Cardiac fibroblast (primary cell): ENCODE results near the gene MAGI1.

Experiments
- DNase-seq, 2 donors: peaks; one replicate each; pipeline versions ENCODE4 v3.0.0 to v3.0.0-alpha.2; 2010; ENCODE audit warnings: low read depth in 2 of 2
- H3K4me3 ChIP-seq, 2 donors: replicated peaks in 1 of 2; 1 replicate in 1 of 2; 2 replicates in 1 of 2; pipeline ENCODE4 v1.5.1; 2011; ENCODE audit warnings: low read depth in 2 of 2, low read length in 2 of 2, mild to moderate bottlenecking in 2 of 2, moderate library complexity in 1 of 2
- TF ChIP-seq, protein P1 (sequence below): IDR thresholded peaks from one replicate; pipeline ENCODE4 v1.5.1; 2011; ENCODE audit warnings: low read depth, mild to moderate bottlenecking, low read length, inconsistent platforms

MAGI1 gene

DNA sequence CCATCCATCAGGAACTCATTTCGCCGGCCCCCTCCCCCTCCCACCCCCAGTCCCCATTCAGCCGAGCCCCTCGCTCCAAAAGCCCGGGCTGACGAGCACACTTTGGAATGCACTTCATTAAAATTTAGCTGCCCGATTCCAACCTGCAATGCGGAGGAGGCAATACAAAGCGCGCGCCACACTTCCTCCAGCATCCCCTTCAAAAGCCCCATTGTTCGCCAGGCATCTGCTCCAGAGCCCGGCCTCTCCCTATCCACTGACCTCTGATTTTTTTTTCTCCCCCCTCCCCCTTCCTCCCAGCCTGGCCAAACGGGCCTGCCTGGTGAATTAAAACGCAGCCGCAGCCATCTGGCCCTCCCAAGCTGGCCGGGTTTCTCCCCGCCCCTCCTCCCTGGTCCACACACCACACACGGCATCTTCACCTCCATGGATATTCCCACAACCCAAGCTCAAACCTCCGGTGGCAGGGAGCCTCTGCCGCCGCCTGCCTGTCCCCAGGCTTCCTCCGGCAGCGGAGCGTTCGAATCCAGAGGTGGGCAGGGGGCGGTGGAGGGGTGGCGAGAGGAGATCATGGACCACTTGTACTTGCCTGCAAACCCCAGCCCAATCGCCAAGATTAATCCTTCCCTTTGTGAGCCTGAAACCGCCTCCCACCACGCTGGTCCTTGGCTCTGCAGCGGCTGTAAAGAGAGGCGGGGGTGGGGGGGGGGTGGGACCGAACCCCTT, 441.3 kb downstream of the MAGI1 start:
- peak overlapping the region; percentile 10 to 13 for H3K4me3 ChIP-seq
- peak; percentile 7 to 33 for DNase-seq

DNA sequence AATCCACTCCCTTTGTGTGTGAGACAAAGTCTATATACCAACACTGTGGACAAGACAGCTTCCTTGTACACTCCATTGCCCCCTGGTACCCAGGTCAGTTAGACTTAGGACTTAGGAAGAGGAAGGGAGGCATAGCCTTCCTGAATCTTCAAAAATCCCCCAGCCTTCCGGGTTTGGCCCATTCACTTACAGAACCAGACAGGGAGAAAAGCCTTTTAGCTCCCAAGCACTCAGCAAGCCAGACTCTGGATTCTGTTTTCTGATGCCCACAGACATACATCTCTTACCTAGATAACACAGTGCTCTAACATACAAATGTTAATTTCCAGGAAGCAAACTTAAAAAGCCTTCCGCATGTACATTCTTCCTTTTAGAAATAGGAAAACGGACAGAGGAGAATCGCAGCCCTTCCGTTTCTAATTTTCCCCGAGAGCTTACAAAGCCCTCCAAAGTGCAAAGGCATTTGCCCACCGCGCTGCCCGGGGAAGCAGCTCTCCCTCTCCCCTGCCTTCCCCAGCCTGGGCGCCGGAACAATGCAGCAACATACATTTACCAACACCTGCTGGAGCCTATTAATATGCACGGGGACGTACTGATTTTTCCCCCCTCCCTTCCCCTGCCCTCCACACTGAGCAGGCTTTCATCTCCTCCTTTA, 442.0 kb downstream of the MAGI1 start:
- DNase-seq = no peak
- no peak overlapping the region for H3K4me3 ChIP-seq
- TF ChIP-seq, protein P1, sequence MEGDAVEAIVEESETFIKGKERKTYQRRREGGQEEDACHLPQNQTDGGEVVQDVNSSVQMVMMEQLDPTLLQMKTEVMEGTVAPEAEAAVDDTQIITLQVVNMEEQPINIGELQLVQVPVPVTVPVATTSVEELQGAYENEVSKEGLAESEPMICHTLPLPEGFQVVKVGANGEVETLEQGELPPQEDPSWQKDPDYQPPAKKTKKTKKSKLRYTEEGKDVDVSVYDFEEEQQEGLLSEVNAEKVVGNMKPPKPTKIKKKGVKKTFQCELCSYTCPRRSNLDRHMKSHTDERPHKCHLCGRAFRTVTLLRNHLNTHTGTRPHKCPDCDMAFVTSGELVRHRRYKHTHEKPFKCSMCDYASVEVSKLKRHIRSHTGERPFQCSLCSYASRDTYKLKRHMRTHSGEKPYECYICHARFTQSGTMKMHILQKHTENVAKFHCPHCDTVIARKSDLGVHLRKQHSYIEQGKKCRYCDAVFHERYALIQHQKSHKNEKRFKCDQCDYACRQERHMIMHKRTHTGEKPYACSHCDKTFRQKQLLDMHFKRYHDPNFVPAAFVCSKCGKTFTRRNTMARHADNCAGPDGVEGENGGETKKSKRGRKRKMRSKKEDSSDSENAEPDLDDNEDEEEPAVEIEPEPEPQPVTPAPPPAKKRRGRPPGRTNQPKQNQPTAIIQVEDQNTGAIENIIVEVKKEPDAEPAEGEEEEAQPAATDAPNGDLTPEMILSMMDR = no peak

More for the DNA sequence above, 441.3 kb downstream of the MAGI1 start:
- TF ChIP-seq, protein P1 = no peak

DNA sequence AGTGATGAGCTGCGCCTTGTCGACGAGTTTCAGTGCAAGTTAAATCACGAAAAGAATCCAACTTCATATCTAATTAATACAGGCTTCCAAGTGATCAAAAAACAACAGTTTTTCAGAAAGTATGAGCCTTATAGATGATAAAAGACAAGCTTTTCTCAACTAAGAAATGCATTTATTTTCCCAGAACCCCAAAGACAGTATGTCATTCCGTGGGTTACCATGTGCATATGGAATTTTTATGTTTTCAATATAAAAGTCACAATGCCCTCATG, 442.8 kb downstream of the MAGI1 start:
- no peak for DNase-seq
- H3K4me3 ChIP-seq = no peak overlapping the region
- TF ChIP-seq, protein P1 = no peak

DNA sequence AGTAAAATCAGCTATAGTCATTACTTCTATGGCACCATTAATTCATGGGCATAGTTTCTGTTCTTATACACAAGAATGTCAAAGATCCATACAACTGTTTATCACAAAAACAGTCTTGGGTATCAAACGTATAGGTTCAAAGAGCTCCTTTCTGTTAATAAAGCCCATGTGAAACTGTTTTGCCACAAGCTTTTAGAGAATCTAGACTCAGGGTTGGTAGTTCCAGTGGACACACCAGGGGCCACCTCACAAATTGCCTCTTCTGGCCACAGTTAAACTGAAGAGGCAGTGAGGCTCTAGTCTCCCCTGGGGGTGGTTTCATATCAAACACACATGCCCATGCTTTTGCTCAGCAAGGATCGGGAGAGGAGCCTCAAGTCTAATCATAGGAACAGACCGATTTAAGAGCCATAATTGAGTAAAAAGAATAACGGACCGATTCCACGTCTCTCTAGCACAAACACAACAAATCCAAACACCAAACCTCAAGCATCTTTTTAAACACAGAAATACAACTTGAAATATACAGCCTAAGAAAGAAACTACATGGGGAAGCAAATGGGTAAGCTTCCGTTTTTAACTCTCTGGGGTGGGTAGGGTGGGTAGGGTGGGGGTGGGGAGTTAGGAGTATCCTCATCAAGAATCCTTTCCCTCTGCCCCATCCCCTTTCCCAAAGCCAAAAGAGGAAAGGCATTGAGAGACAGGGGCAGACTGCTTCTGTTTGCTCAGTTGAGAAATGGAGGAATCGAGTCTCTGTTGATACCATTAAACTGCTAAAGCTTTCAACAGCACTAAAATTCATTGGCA, 443.3 kb downstream of the MAGI1 start:
- TF ChIP-seq, protein P1 = no peak
- no peak overlapping the region for H3K4me3 ChIP-seq
- no peak for DNase-seq

DNA sequence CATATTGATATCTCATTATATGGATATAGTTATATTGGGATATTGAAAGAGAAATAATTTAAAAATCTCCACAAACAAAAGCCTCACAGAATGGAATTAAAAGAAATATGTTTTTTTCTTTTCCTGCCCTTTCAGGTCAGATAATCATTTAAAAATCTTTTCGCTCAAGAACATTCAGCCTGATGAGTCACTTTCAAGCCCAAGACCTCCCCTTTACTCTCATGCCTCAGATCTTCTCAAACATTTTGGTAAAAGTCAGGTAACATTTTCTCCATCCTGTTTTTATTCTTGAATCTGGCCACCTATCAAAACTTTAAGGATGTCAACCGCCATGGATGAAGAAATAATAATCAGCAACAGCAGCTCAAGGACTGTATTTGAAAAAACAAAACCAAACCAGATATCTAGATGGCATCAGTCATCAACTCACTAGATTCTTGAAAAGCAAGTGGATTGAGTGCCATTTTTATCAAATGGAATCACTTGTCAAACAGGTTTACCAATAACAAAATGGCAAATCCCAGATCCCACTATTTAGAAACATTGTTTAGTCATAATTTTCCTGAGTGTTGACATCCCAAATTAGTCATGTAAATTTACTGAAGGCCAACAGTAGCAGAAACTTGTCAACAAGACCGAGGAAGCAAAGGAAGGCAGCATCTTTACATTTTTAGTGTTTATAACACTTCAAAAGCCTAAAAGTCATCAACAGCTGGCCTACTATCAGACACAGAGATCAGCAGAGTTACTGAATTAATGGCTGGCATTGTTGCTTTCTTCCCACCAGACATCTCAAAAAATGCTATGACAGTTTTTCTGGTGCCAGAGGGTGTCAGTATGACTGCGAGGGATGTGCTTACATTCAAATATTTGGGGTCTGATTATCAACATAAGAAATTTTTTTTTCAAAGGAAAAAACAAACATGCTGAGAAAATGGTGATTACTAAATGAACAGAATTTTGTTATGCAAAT, 444.7 kb downstream of the MAGI1 start:
- no peak overlapping the region for H3K4me3 ChIP-seq
- TF ChIP-seq, protein P1 = no peak
- no peak for DNase-seq

DNA sequence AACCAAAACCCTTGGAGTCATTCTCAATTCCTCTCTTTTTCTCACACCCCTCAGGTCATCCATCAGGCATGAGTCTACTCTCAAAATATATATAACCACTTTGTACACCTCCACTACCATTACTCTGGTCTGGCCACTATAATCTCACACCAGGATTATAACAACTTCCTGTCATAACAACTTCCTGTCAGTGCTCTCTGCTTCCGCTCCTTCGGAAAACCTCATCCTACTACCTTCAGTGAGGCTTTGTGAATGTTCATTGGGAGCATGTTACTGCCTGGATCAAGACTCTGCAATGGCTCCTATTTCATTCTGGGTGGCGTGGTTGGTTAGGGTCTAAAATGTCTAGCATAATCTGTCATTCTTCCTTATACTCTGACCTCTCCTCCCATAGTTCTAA, 447.4 kb downstream of the MAGI1 start:
- no peak for DNase-seq
- H3K4me3 ChIP-seq = no peak overlapping the region
- TF ChIP-seq, protein P1 = no peak
